B cell (primary cell): Measurements from ENCODE around the gene PIN1. TPM values are rescaled to one million over a fixed set of nuclear protein-coding genes. Genes with fewer than 3 reads are reported as not detected.

Source experiments
- ATAC-seq: fragments of 200-7000 bp; cut with Tn5 transposase; one replicate; pipeline ENCODE4 v1.10.0; 2021; ENCODE audit warnings: low read depth, mild to moderate bottlenecking, moderate number of reproducible peaks, moderate library complexity
- CTCF ChIA-PET: fragments of 350-600 bp; sonication (Branson Sonifier 250); formaldehyde crosslinking; loops from one replicate; lab custom pipeline; 2021; ENCODE audit warnings: antibody characterized with exemption, inconsistent platforms; lab: Charles Lee
- POLR2A ChIA-PET: fragments of 350-600 bp; sonication (Branson Sonifier 250); formaldehyde crosslinking; loops from one replicate; lab custom pipeline; 2021; ENCODE audit warnings: antibody characterized with exemption; lab: Charles Lee
- DNase-seq: peaks from one replicate; pipeline ENCODE4 v3.0.0; 2013
- H2AFZ ChIP-seq: 2 replicates; pipeline ENCODE4 v1.6.1; 2012; ENCODE audit warnings: mild to moderate bottlenecking, low read depth, low read length; ENCODE audit not compliant: insufficient read depth, poor library complexity, severe bottlenecking
- H3K27ac ChIP-seq, 2 donors: 1 replicate in 1 of 2; 2 replicates in 1 of 2; pipeline ENCODE4 v1.5.1; 2012 to 2013; ENCODE audit warnings: low read length in 2 of 2, mild to moderate bottlenecking in 2 of 2, moderate library complexity in 1 of 2
- H3K27me3 ChIP-seq, 4 experiments: fragments of 200-600 bp in 1 of 4; sonication (generic) in 1 of 4; replicated peaks in 1 of 4; 1 replicate in 2 of 4; 2 replicates in 2 of 4; pipeline versions ENCODE4 v1.6.1 to v1.7.0; 2013 to 2016; ENCODE audit warnings: low read length in 3 of 4, mild to moderate bottlenecking in 2 of 4, mixed read lengths in 1 of 4, moderate library complexity in 1 of 4; ENCODE audit not compliant: insufficient read depth in 4 of 4, control insufficient read depth in 3 of 4; ENCODE audit errors: control extremely low read depth in 1 of 4
- H3K36me3 ChIP-seq, 2 experiments: replicated peaks in 1 of 2; 1 replicate in 1 of 2; 2 replicates in 1 of 2; pipeline versions ENCODE4 v1.6.1 to v1.7.1; 2013; ENCODE audit warnings: low read length in 1 of 2; ENCODE audit not compliant: insufficient read depth in 2 of 2, control insufficient read depth in 1 of 2; ENCODE audit errors: control extremely low read depth in 1 of 2, extremely low read depth in 1 of 2
- H3K4me1 ChIP-seq, 2 donors: fragments of 200-600 bp in 1 of 2; sonication (generic) in 1 of 2; 1 replicate in 1 of 2; 2 replicates in 1 of 2; pipeline versions ENCODE4 v1.5.1 to v1.6.1; 2013 to 2017; ENCODE audit warnings: low read length in 2 of 2; ENCODE audit not compliant: control insufficient read depth in 2 of 2, insufficient read depth in 2 of 2
- H3K4me2 ChIP-seq: replicated peaks from 2 replicates; pipeline ENCODE3; 2012; ENCODE audit warnings: mild to moderate bottlenecking, low read depth, low read length; ENCODE audit not compliant: poor library complexity, severe bottlenecking
- H3K4me3 ChIP-seq, 5 experiments: fragments of 200-600 bp in 1 of 5; sonication (generic) in 1 of 5; 1 replicate in 3 of 5; 2 replicates in 2 of 5; pipeline versions ENCODE4 v1.5.1 to v1.7.0; 2011 to 2016; ENCODE audit warnings: low read length in 4 of 5, mild to moderate bottlenecking in 4 of 5, low read depth in 2 of 5, control low read depth in 1 of 5, moderate library complexity in 1 of 5; ENCODE audit not compliant: insufficient read depth in 1 of 5; ENCODE audit errors: control extremely low read depth in 1 of 5, extremely low read depth in 1 of 5
- H3K79me2 ChIP-seq: fragments of 200-600 bp; sonication (generic); one replicate; pipeline ENCODE4 v1.6.0; 2016; ENCODE audit warnings: low read length; ENCODE audit not compliant: control insufficient read depth, insufficient read depth
- H3K9ac ChIP-seq: fragments of 200-600 bp; sonication (generic); 2 replicates; pipeline ENCODE4 v1.6.1; 2017; ENCODE audit warnings: mild to moderate bottlenecking, low read length, moderate library complexity
- H3K9me3 ChIP-seq, 3 donors: one replicate each; pipeline versions ENCODE4 v1.6.1 to v1.7.1; 2013; ENCODE audit warnings: low read length in 2 of 3; ENCODE audit not compliant: control insufficient read depth in 2 of 3, insufficient read depth in 1 of 3; ENCODE audit errors: control extremely low read depth in 1 of 3
- H4K20me1 ChIP-seq: 2 replicates; pipeline ENCODE4 v1.6.0; 2012; ENCODE audit warnings: mild to moderate bottlenecking, low read length; ENCODE audit not compliant: insufficient read depth, control insufficient read depth, poor library complexity, severe bottlenecking
- H3K27ac Mint-ChIP-seq: one replicate; pipeline ENCODE4 v1.8.0; 2021; ENCODE audit warnings: mixed read lengths
- H3K27me3 Mint-ChIP-seq: one replicate; pipeline ENCODE4 v1.8.0; 2021; ENCODE audit warnings: mixed read lengths
- H3K4me1 Mint-ChIP-seq: one replicate; pipeline ENCODE4 v1.8.0; 2021; ENCODE audit warnings: mixed read lengths
- H3K4me3 Mint-ChIP-seq: one replicate; pipeline ENCODE4 v1.8.0; 2021; ENCODE audit warnings: mixed read lengths
- H3K9me3 Mint-ChIP-seq: one replicate; pipeline ENCODE4 v1.8.0; 2022; ENCODE audit warnings: mixed read lengths; ENCODE audit not compliant: insufficient read depth
- EZH2 ChIP-seq: IDR thresholded peaks from 2 replicates; pipeline ENCODE4 v1.6.1; 2012; ENCODE audit warnings: borderline replicate concordance, low read depth, mild to moderate bottlenecking, moderate library complexity, low read length; ENCODE audit not compliant: insufficient read depth, poor library complexity, severe bottlenecking
- WGBS: methylation state at CpG from one replicate; pipeline ENCODE4 v1.1.5; 2013; ENCODE audit warnings: missing lambda C conversion rate; ENCODE audit not compliant: insufficient coverage; 5-methylcytosine and 5-hydroxymethylcytosine counted together
- intact Hi-C: fragments of 100-400 bp; cut with micrococcal nuclease; formaldehyde crosslinking; loops from one replicate; pipeline ENCODE4 v1.10.0; 2022
- polyA plus RNA-seq: library from polyadenylated mRNA; depleted of rRNA; stranded (reverse); fragments of >200 nt; gene quantifications from 2 replicates; pipeline ENCODE4 v1.2.3, GENCODE V29; 2012
- total RNA-seq, 2 donors: library from RNA; stranded (reverse); fragments of 120-200 nt in 1 of 2; gene quantifications; 1 replicate in 1 of 2; 2 replicates in 1 of 2; pipeline versions ENCODE4 v1.2.3 to v1.2.4, GENCODE V29; 2013 to 2022
- TF ChIP-seq, protein P1 (sequence below): fragments of 200-600 bp; IDR thresholded peaks from one replicate; pipeline ENCODE4 v1.8.0; 2022; ENCODE audit warnings: antibody characterized with exemption, mild to moderate bottlenecking

Gene PIN1
- total and polyA plus RNA-seq, 2 donors (not counting 1 experiment from before 2014, with no cell fraction given): 58.9 to 99.0 TPM

DNA sequence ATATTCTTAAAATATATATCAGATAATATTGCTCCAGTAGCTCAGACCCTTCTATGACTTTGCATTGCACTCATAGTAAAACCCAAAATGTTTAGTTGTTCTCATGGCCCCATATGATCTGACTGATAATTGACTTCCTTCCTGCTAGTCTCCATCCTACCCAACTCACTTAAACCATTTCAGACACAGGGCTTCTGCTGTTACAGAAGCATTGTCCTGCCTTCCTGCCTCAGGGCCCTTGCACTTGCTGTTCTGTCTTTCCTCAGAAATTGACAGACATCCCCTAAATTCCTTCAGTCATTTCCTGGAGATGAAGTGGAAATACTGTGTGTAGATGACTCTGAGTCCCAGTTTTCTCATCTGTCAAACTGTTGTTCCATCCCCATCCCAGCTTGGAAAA, 36.0 kb upstream of the PIN1 start:
- Histone ChIP-seq H3K27me3 (no peaks in the 10 kb centered on the region), H3K4me2 (no peak overlapping the region), H3K4me3 (no peak overlapping the region), H3K79me2 (no peaks in the 10 kb centered on the region), H3K4me1 (peaks cover 0 to 8% of the 10 kb centered on the region in 2 donors), H3K36me3 (no peaks in the 10 kb centered on the region), H3K9me3 (peaks cover 0 to 3% (median 0%) of the 10 kb centered on the region in 3 donors), H3K27ac (no peak overlapping the region), H2AFZ (no peak overlapping the region), H4K20me1 (no peaks in the 10 kb centered on the region), H3K9ac (no peak overlapping the region)
- no peaks in the 10 kb centered on the region for H3K27me3 Mint-ChIP-seq
- peaks cover 5% of the 10 kb centered on the region for H3K4me1 Mint-ChIP-seq
- no peak overlapping the region for H3K4me3 Mint-ChIP-seq
- DNase-seq (no peak), ATAC-seq (no peak)
- no peak overlapping the region for H3K27ac Mint-ChIP-seq
- intact Hi-C loops: loop anchor here (10.0 kb wide), 2 partner anchors 124 to 394 kb away; partner anchors contain the start of gene ZNF562
- POLR2A ChIA-PET: interaction anchor here (0.6 to 1.0 kb wide), 2 partner anchors 37 to 215 kb away, joined by 3 to 4 read pairs; no protein-coding TSS in a partner anchor
- H3K9me3 Mint-ChIP-seq: no peaks in the 10 kb centered on the region
- TF ChIP-seq, protein P1, sequence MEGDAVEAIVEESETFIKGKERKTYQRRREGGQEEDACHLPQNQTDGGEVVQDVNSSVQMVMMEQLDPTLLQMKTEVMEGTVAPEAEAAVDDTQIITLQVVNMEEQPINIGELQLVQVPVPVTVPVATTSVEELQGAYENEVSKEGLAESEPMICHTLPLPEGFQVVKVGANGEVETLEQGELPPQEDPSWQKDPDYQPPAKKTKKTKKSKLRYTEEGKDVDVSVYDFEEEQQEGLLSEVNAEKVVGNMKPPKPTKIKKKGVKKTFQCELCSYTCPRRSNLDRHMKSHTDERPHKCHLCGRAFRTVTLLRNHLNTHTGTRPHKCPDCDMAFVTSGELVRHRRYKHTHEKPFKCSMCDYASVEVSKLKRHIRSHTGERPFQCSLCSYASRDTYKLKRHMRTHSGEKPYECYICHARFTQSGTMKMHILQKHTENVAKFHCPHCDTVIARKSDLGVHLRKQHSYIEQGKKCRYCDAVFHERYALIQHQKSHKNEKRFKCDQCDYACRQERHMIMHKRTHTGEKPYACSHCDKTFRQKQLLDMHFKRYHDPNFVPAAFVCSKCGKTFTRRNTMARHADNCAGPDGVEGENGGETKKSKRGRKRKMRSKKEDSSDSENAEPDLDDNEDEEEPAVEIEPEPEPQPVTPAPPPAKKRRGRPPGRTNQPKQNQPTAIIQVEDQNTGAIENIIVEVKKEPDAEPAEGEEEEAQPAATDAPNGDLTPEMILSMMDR: no peak
- no peak for TF ChIP-seq EZH2
- CTCF ChIA-PET: interaction anchor here (1.0 to 3.2 kb wide), 6 partner anchors 30 to 212 kb away, joined by 3 to 27 read pairs (median 4); partner anchors contain the start of genes ZNF561 and ZNF846

DNA sequence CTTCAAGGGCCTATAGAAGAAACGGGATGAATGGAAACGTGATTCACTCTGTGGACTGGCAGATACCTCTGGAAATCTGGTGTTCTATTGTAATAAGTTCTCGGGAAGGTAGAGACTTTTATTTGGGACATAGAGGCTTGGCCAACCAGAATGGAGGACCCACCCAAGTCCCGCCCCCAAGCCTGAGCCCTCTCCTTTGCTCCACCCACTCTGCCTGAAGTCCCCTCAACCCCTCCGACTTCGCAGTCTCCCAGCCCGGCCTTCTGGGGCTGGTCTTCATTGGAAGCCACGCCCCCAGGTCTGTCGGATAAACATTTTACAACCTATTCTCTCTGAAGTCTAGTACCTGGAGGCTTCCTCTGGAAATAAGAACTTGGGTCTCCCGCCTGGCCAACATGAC, 33.1 kb upstream of the PIN1 start:
- H3K79me2 ChIP-seq: no peaks in the 10 kb centered on the region
- intact Hi-C loops: no loop called here
- 96% methylated on average over 9 of the region's 10 CpGs for WGBS
- no peak for DNase-seq
- no peak overlapping the region for H3K9ac ChIP-seq
- no peak overlapping the region for H2AFZ ChIP-seq
- H3K27ac ChIP-seq: no peak overlapping the region
- H3K4me3 ChIP-seq: no peak overlapping the region
- no peaks in the 10 kb centered on the region for H3K4me1 ChIP-seq
- H3K36me3 ChIP-seq: peaks cover 0 to 3% of the 10 kb centered on the region in 2 experiments
- H3K27ac Mint-ChIP-seq: no peak overlapping the region
- no peaks in the 10 kb centered on the region for H3K27me3 ChIP-seq
- POLR2A ChIA-PET: no interaction called here
- TF ChIP-seq, protein P1: no peak
- TF ChIP-seq EZH2: no peak
- H3K4me2 ChIP-seq: no peak overlapping the region
- CTCF ChIA-PET: interaction anchor here (1.1 to 1.6 kb wide), 3 partner anchors 16 to 596 kb away, joined by 3 to 5 read pairs (median 4); no protein-coding TSS in a partner anchor
- no peaks in the 10 kb centered on the region for H3K9me3 Mint-ChIP-seq
- no peaks in the 10 kb centered on the region for H4K20me1 ChIP-seq
- H3K27me3 Mint-ChIP-seq: no peaks in the 10 kb centered on the region
- no peaks in the 10 kb centered on the region for H3K4me1 Mint-ChIP-seq
- no peaks in the 10 kb centered on the region for H3K9me3 ChIP-seq
- H3K4me3 Mint-ChIP-seq: no peak overlapping the region
- no peak for ATAC-seq
